Measurements from ENCODE around the gene HOXB6.
A peak's percentile ranks its signal among the peaks of the same experiment; 100 is the strongest.

The HOXB6 gene

GRCh38 chr17:48604770-48605329, at the start of gene HOXB6:
TSS of gene HOXB6 (minus strand) at chr17:48604986. CDS start at chr17:48598150, 6,836 bp downstream.
- DNase-seq = no peak

- DNase-seq = no peak
Measured at GRCh38 chr17:48649741-48650140, 45.0 kb upstream of the HOXB6 start.

DNA sequence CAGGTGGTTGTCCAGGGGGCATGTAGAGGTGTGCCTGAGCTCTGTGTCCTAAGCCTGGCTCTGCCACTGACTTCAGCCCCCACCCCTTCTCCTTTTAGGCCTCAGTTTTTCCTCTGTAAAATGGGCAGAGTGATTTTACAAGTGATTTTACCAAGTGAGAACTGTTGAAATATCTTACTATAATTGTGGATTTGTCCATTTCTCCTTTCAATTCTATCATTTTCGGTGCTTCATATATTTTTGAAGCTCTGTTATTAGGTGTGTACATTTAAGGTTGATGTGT, 43.1 kb upstream of the HOXB6 start:
- no peak for DNase-seq

- DNase-seq = no peak
Measured at GRCh38 chr17:48647103-48647962, 42.5 kb upstream of the HOXB6 start.

DNA sequence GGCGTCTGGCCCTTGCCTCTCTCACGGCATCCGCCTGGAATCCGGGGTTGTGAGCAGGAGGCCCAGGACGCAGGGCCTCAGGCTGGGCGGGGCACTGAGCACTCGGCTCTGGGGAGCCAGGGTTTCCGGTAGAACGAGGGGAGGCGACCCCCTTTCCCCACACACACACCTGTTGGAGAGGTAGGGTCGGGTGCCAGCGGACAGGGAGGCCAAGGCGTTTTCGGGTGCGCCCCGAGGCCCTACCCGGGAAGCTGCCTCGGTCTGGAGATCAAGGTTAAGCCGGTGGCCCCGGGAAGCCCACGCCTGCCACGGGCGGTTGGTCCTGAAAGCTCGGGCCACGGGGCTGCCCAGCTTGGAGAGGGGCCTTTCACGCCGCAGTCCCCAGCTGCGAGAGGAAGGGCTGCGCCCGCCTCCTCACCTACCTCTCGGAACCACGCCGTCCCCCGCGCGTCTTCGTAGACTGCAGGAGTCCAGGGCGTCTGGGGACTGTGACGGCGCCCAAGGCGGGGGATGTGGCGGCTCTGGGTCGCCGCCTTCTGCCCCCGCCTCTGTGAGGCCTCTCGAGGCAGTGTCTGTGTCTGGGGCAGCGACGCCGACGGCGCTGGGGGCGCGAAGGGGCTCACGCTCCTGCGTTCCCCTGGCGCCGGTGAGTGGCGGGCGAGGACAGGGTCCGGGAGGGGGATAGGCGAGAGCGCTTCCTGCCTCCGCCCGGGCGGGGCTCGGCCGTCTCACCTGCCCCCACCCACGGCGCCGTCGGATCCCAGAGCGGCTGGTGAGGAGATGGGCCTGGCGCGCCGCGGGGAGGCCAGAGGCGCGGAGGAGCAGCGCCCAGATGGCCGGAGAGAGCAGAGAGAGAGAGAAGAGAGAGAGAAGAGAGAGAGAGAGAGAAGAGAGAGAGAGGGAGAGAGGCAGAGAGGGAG, 41.7 kb upstream of the HOXB6 start:
- no peak for DNase-seq

DNA sequence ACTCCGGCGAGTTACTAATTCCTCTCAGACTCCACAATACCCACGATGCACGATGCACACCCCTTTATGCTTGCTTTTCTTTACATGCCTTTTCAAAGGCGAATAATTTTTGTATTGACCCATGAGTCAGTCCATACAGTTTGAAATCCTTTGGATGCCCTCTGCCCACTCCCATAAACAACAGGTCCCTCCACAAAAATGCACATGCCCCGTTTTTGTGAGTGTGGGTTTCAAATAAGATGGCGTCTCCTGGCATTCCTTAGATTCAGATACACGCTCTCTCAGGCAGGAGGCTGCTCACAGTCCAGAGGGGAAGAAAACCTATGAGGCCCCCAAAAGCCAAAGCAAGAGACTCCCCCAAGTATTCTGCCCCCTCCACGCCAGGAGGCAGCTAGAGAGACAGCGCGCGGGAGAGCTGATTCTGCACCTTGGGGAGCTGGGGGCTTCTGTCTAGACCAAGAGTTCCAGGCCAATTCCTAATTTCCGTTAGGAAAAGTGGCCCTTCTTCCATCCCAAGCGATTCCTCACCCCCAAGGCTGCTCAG, 40.9 kb upstream of the HOXB6 start:
- no peak for DNase-seq

- DNase-seq = no peak
Measured at GRCh38 chr17:48644910-48645557, 40.2 kb upstream of the HOXB6 start.

- no peak for DNase-seq
Measured at GRCh38 chr17:48644159-48644558, 39.4 kb upstream of the HOXB6 start.

DNA sequence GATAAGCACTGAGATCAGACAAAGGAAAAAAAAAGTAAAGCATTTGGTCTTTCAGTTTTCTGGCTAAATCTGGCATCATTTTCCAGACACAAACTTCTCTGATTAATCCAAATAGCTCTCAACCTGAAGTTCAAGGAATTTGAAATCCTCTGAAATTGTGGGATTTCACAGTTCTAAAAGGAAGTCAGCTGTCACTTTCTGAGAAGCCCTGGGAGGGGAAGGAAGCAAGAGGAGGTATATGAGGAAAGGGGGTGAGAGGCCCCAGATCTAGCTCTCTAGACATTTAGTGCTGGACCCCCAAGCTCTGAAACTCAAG, 38.9 kb upstream of the HOXB6 start:
- DNase-seq = no peak

GRCh38 chr17:48642843-48643696, 38.3 kb upstream of the HOXB6 start:
- no peak for DNase-seq

GRCh38 chr17:48642059-48642842, 37.5 kb upstream of the HOXB6 start:
- peak; percentile 23 for DNase-seq

DNA sequence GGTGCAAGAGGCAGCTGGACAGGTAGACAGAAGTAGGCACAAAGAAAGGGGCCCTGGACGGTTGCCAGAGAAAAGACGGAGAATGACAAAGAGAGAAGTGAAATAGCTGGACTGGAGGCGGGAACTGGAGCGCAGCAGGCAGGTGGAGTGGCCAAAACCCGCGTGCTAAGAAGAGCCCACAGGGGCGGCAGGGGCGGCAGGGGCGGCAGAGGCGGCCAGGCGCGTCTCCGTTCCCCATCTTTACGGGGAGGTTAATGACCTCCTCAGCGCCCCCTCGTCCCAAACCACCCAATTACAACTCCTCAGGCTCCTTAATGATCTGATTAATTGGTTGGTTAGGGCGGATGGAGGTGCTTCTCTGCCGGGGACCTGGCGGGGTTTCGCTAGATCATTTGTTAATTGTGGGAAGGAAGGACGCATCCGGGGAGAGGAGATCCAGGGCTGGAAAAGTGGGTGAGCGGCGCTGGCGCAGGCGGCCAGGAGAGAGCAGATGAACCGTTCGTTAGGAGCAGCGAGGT, 36.8 kb upstream of the HOXB6 start:
- no peak for DNase-seq

GRCh38 chr17:48640858-48641180, 36.0 kb upstream of the HOXB6 start:
- no peak for DNase-seq

DNA sequence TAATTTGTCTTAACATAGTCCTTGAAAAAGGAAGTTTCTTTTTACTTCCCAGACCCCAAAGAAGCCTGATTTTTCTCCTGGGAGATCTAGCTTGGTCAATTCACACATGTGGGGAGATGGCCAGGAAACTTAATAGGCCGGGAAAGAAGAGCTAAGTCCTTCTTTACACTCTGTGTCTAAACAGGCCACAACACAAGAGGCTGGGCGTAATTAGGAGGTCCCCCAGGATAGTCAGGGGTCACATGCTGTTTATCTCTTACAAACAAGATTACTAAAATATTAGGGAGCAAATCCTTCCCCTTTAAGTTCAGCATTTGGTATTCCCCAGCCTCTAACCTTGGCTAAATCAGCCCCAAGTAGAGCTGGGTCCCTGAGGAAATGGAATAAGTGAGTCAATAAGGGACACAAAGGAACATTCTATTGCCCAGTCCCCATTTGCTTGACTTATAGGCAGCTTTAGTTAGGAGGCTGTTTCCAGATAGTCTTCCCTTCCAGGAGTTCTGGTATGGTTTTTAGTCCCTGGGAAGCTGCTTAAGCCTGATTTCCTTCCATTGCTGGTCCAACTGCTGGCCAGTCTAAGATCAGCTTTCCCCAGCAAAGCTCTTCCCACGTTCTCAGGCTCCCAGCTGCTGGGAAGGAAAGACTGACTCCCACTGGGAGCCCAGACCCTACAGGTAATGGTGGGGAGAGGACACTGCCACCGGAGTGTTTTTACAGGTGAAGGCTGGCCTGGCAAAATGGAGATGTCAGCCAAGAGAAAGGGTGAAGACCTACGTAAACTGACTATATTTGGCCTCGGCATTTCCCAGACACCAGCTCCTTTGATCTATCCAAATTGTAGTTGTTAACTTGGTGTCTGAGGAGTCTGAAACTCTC, 35.4 kb upstream of the HOXB6 start:
- no peak for DNase-seq

- no peak for DNase-seq
Measured at GRCh38 chr17:48639136-48639535, 34.4 kb upstream of the HOXB6 start.

DNA sequence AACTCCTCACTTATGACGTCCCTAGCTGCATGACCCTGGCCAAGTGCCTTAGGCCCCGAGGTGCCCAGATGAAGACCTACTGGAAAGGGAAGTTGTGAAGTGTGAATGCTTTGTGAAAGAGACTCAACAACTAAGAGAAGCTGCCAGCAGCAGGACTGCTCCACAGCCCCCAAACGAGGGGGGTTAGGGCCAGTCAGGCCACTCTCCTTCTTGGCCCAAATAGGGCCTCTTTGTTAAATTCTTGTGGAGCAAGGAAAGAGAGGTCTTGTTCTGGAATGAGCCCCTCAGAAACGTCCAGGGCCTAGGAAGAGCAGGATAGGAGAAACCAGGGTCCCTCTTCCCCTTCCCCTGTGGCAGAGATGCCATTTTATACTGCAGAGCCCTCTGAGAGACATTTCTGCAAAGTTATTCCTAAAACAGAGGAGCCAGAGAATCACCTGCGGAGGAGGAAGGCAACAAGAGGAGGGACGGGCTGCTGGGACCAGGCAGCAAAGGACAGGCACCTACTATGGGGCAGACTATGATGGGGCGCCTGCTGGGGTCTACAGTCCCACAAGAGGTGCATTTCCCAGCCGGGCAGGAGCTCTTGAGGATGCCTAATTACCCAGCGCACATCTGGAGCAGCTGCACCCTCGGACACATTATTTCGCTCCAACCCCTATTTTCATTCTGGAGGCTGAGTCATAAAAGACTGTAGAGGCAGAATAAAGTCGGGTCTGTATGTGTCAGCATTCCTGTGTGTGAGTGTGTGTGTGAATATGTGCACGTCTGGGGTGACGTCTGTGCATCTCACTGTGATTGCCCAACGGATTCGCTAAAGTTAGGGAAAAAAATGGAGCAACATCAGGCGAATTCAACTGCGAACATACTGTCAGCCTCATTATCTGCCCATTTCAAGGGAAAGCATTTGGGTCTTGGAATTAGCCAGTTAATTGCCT, 32.8 kb upstream of the HOXB6 start:
- DNase-seq = no peak

GRCh38 chr17:48636177-48637018, 31.6 kb upstream of the HOXB6 start:
- peak; percentile 64 for DNase-seq
